Keratinocyte (primary cell): Measurements from ENCODE around the gene SLC1A4. TPM values are rescaled to one million over a fixed set of nuclear protein-coding genes. Genes with fewer than 3 reads are reported as not detected.

Experiments used
- DNase-seq: peaks from one replicate; pipeline ENCODE4 v3.0.0-alpha.2; 2011; ENCODE audit warnings: low read depth, missing footprints, low spot score
- FAIRE-seq: peaks from 2 replicates; lab custom pipeline; 2011; peaks lifted over from hg19 to GRCh38; lab: Jason Lieb, UNC
- H2AFZ ChIP-seq: 2 replicates; pipeline ENCODE4 v1.6.0; 2012; ENCODE audit warnings: low read length, control low read depth, inconsistent platforms; ENCODE audit not compliant: control insufficient read depth
- H3K27ac ChIP-seq: 2 replicates; pipeline ENCODE4 v1.5.1; 2011; ENCODE audit warnings: low read length; ENCODE audit not compliant: control insufficient read depth, insufficient read depth
- H3K27me3 ChIP-seq: 3 replicates; pipeline ENCODE4 v1.6.0; 2011; ENCODE audit warnings: low read length; ENCODE audit not compliant: control insufficient read depth, insufficient read depth; ENCODE audit errors: extremely low read depth
- H3K36me3 ChIP-seq, 2 experiments: 2 replicates in 1 of 2; 3 replicates in 1 of 2; pipeline ENCODE4 v1.5.1; 2011; ENCODE audit warnings: low read length in 2 of 2, mild to moderate bottlenecking in 1 of 2; ENCODE audit not compliant: control insufficient read depth in 2 of 2, insufficient read depth in 2 of 2; ENCODE audit errors: extremely low read depth in 1 of 2
- H3K4me1 ChIP-seq: 3 replicates; pipeline ENCODE4 v1.5.1; 2011; ENCODE audit warnings: low read length; ENCODE audit not compliant: control insufficient read depth, insufficient read depth; ENCODE audit errors: extremely low read depth
- H3K4me2 ChIP-seq: 3 replicates; pipeline ENCODE4 v1.6.0; 2011; ENCODE audit warnings: low read depth, low read length; ENCODE audit not compliant: control insufficient read depth, insufficient read depth; ENCODE audit errors: extremely low read depth
- H3K4me3 ChIP-seq, 3 experiments: fragments of 200-600 bp in 1 of 3; sonication (generic) in 1 of 3; 2 replicates in 2 of 3; 3 replicates in 1 of 3; pipeline ENCODE4 v1.5.1; 2011 to 2016; ENCODE audit warnings: low read length in 3 of 3, mild to moderate bottlenecking in 3 of 3, control low read depth in 2 of 3, inconsistent platforms in 1 of 3, low read depth in 1 of 3, mixed read lengths in 1 of 3, mixed run types in 1 of 3, moderate library complexity in 1 of 3; ENCODE audit not compliant: control insufficient read depth in 2 of 3, insufficient read depth in 2 of 3; ENCODE audit errors: extremely low read depth in 1 of 3
- H3K79me2 ChIP-seq: 2 replicates; pipeline ENCODE4 v1.6.0; 2012; ENCODE audit warnings: low read length; ENCODE audit not compliant: control insufficient read depth, insufficient read depth
- H3K9ac ChIP-seq: 3 replicates; pipeline ENCODE4 v1.6.0; 2011; ENCODE audit warnings: low read length; ENCODE audit not compliant: control insufficient read depth, insufficient read depth; ENCODE audit errors: extremely low read depth
- H3K9me1 ChIP-seq: 3 replicates; pipeline ENCODE4 v1.6.0; 2011; ENCODE audit warnings: low read length; ENCODE audit not compliant: control insufficient read depth, insufficient read depth; ENCODE audit errors: extremely low read depth
- H3K9me3 ChIP-seq: 2 replicates; pipeline ENCODE4 v1.5.1; 2012; ENCODE audit warnings: low read depth, low read length; ENCODE audit not compliant: control insufficient read depth
- H4K20me1 ChIP-seq: 3 replicates; pipeline ENCODE4 v1.6.0; 2011; ENCODE audit warnings: low read length; ENCODE audit not compliant: control insufficient read depth, insufficient read depth; ENCODE audit errors: extremely low read depth
- CTCF ChIP-seq, 3 experiments: IDR thresholded peaks in 1 of 3; conservative IDR thresholded peaks in 1 of 3; optimal IDR thresholded peaks in 1 of 3; 2 replicates in 2 of 3; 3 replicates in 1 of 3; pipeline versions ENCODE3 to v1.5.1; 2011; ENCODE audit warnings: low read length in 3 of 3, mild to moderate bottlenecking in 3 of 3, moderate library complexity in 2 of 3, control low read depth in 1 of 3, inconsistent platforms in 1 of 3; ENCODE audit not compliant: insufficient read depth in 2 of 3; ENCODE audit errors: extremely low read depth in 1 of 3
- EZH2 ChIP-seq: IDR thresholded peaks from one replicate; pipeline ENCODE4 v1.6.1; 2012; ENCODE audit warnings: inconsistent platforms, mild to moderate bottlenecking, low read length, moderate library complexity
- dilution Hi-C: fragments of 300-500 bp; cut with MboI; formaldehyde crosslinking; loops from one replicate; pipeline ENCODE4 v1.7.0; 2020; ENCODE audit warnings: low sequenced_read_pairs; ENCODE audit not compliant: extremely low pct_ligation_motif_present
- polyA plus RNA-seq, 5 experiments: library from polyadenylated mRNA; depleted of rRNA in 3 of 5; stranded (reverse) in 3 of 5; stranded (forward) in 1 of 5; unstranded in 1 of 5; fragments of >200 nt; gene quantifications; 1 replicate in 1 of 5; 2 replicates in 3 of 5; 3 replicates in 1 of 5; pipeline versions ENCODE4 v1.2.1 to v1.2.3, GENCODE V29; 2011 to 2012; ENCODE audit warnings: missing spikeins in 2 of 5, low read depth in 1 of 5, low replicate concordance in 1 of 5

SLC1A4 gene
- polyA plus RNA-seq, 1 donor (not counting 4 experiments of a cell fraction or from before 2014, with no cell fraction given): 8.2 TPM

DNA sequence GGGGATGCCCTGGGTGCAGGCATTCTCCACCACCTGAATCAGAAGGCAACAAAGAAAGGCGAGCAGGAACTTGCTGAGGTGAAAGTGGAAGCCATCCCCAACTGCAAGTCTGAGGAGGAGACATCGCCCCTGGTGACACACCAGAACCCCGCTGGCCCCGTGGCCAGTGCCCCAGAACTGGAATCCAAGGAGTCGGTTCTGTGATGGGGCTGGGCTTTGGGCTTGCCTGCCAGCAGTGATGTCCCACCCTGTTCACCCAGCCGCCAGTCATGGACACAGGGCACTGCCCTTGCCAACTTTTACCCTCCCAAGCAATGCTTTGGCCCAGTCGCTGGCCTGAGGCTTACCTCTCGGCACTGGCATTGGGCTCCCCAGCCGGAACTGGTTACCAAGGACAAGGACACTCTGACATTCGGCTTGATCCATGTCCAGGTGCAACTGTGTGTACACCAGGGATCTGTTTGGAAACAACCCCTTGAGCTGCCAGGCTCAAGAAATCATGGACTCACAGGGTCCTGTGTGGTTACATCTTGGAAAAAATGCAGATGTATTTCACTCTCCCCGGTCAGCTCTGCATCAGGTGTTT lies 31.8 kb downstream of the SLC1A4 start:
- no peaks in the 10 kb centered on the region for H3K27me3 ChIP-seq
- H3K36me3 ChIP-seq: peaks cover 5 to 27% of the 10 kb centered on the region in 2 experiments
- dilution Hi-C loops: no loop called here
- TF ChIP-seq EZH2 (no peak), CTCF (optimal IDR thresholded peaks at IDR 0.05 in 1 of 3, IDR thresholded peaks at IDR 0.05 in 1 of 3, conservative IDR thresholded peaks at IDR 0.05 in 1 of 3; ENCODE audit: extremely low read depth in 1 of 3, insufficient read depth in 2 of 3, low read length in 3 of 3) (no peak)
- FAIRE-seq (no peak), DNase-seq (no peak)
- H3K4me1 ChIP-seq: peaks cover 22% of the 10 kb centered on the region
- no peak overlapping the region for H3K4me2 ChIP-seq
- no peak overlapping the region for H3K27ac ChIP-seq
- H4K20me1 ChIP-seq: no peaks in the 10 kb centered on the region
- H2AFZ ChIP-seq: no peak overlapping the region
- no peak overlapping the region for H3K9ac ChIP-seq
- no peaks in the 10 kb centered on the region for H3K9me3 ChIP-seq
- no peaks in the 10 kb centered on the region for H3K79me2 ChIP-seq
- no peaks in the 10 kb centered on the region for H3K9me1 ChIP-seq
- no peak overlapping the region for H3K4me3 ChIP-seq

DNA sequence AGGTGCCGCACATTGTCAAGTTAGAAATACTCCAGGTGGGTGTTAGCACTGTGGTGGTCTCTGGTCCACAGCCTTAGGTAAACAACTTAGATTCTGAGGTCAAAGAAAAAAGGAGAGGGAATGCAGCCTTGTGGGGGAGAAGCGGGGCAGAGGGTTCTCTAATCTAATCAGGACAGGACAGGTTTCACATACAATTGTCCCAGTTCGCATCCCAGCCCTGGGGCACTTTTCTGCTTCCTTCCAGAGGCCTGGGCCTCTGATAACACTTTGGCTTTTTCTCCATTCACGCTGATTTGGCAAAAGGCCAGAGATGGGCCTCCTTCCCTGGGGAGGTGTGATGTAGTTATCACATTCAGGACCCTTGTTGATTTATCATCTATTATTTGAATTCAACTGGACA lies 32.5 kb downstream of the SLC1A4 start:
- Histone ChIP-seq H3K27ac (no peak overlapping the region), H3K36me3 (peaks cover 5 to 25% of the 10 kb centered on the region in 2 experiments), H4K20me1 (no peaks in the 10 kb centered on the region), H3K9me1 (no peaks in the 10 kb centered on the region), H3K4me3 (no peak overlapping the region), H3K9me3 (no peaks in the 10 kb centered on the region), H3K9ac (no peak overlapping the region), H3K4me1 (peaks cover 22% of the 10 kb centered on the region), H3K79me2 (no peaks in the 10 kb centered on the region), H2AFZ (no peak overlapping the region), H3K27me3 (no peaks in the 10 kb centered on the region), H3K4me2 (no peak overlapping the region)
- DNase-seq: no peak
- no peak for FAIRE-seq
- TF ChIP-seq EZH2 (no peak), CTCF (optimal IDR thresholded peaks at IDR 0.05 in 1 of 3, IDR thresholded peaks at IDR 0.05 in 1 of 3, conservative IDR thresholded peaks at IDR 0.05 in 1 of 3; ENCODE audit: extremely low read depth in 1 of 3, insufficient read depth in 2 of 3, low read length in 3 of 3) (no peak)
- dilution Hi-C loops: no loop called here
